Fibroblast of lung (primary cell): ENCODE results near the gene TCTN3.

Experiments used
- CTCF ChIP-seq, 2 donors: IDR thresholded peaks in 1 of 2; conservative IDR thresholded peaks in 1 of 2; 1 replicate in 1 of 2; 2 replicates in 1 of 2; pipeline ENCODE4 v1.5.1; 2011 to 2012; ENCODE audit warnings: low read length in 2 of 2, control low read depth in 1 of 2, inconsistent platforms in 1 of 2, low read depth in 1 of 2, mild to moderate bottlenecking in 1 of 2
- EZH2 ChIP-seq: IDR thresholded peaks from 2 replicates; pipeline ENCODE4 v1.5.1; 2012; ENCODE audit warnings: low read length, control low read depth, mild to moderate bottlenecking; ENCODE audit errors: missing control alignments

GRCh38 chr10:95637140-95637539, 56.6 kb downstream of the TCTN3 start:
- TF ChIP-seq EZH2 = no peak
- TF ChIP-seq CTCF (conservative IDR thresholded peaks at IDR 0.05 in 1 of 2, IDR thresholded peaks at IDR 0.05 in 1 of 2; ENCODE audit: low read depth in 1 of 2, low read length in 2 of 2) = no peak
